KMS-11 (cell line): ENCODE results near the gene GABARAPL2.
"Not testable (repeated sequence)": the region's sequence is repeated elsewhere in the genome, so short reads cannot be mapped to it uniquely, and the experiment has no call there.

ENCODE experiments used
- H2AFZ ChIP-seq: fragments of 200-600 bp; sonication (generic); 2 replicates; pipeline ENCODE4 v1.6.1; 2016; ENCODE audit warnings: antibody characterized with exemption, mixed run types, low read depth
- H3K27ac ChIP-seq: fragments of 200-600 bp; sonication (generic); 2 replicates; pipeline ENCODE4 v1.6.1; 2016; ENCODE audit warnings: mild to moderate bottlenecking, mixed run types
- H3K27me3 ChIP-seq: fragments of 200-600 bp; sonication (generic); 2 replicates; pipeline ENCODE4 v1.6.1; 2017; ENCODE audit warnings: mild to moderate bottlenecking, low read depth, mixed run types, moderate library complexity; ENCODE audit not compliant: insufficient read depth
- H3K36me3 ChIP-seq: fragments of 200-600 bp; sonication (generic); 2 replicates; pipeline ENCODE4 v1.6.1; 2017; ENCODE audit warnings: mild to moderate bottlenecking, mixed run types; ENCODE audit not compliant: insufficient read depth
- H3K4me1 ChIP-seq: fragments of 200-600 bp; sonication (generic); 2 replicates; pipeline ENCODE4 v1.6.1; 2016; ENCODE audit warnings: mild to moderate bottlenecking, low read depth, mixed run types; ENCODE audit not compliant: poor library complexity, severe bottlenecking
- H3K4me2 ChIP-seq: fragments of 200-600 bp; sonication (generic); 2 replicates; pipeline ENCODE4 v1.7.0; 2016; ENCODE audit warnings: mild to moderate bottlenecking, mixed run types
- H3K4me3 ChIP-seq: fragments of 200-600 bp; sonication (generic); IDR thresholded peaks from 2 replicates; pipeline ENCODE4 v1.6.1; 2017; ENCODE audit warnings: low read depth, low read length, mixed read lengths; ENCODE audit not compliant: insufficient read depth
- H3K79me2 ChIP-seq: fragments of 200-600 bp; sonication (generic); 2 replicates; pipeline ENCODE4 v1.6.1; 2016; ENCODE audit warnings: low read depth, mixed run types; ENCODE audit not compliant: insufficient read depth
- H3K9ac ChIP-seq: fragments of 200-600 bp; sonication (generic); 2 replicates; pipeline ENCODE4 v1.6.1; 2016; ENCODE audit warnings: mild to moderate bottlenecking, mixed run types
- H4K20me1 ChIP-seq: fragments of 200-600 bp; sonication (generic); 2 replicates; pipeline ENCODE4 v1.6.1; 2016; ENCODE audit warnings: mild to moderate bottlenecking, mixed run types; ENCODE audit not compliant: insufficient read depth
- CTCF ChIP-seq: fragments of 200-600 bp; sonication (generic); conservative IDR thresholded peaks from 2 replicates; pipeline ENCODE4 v1.6.1; 2017; ENCODE audit warnings: low read depth, mild to moderate bottlenecking, antibody characterized with exemption, low read length, moderate library complexity, mixed read lengths

The GABARAPL2 gene

GRCh38 chr16:75534560-75535205 lies 31.5 kb upstream of the GABARAPL2 start:
- Histone ChIP-seq H3K9ac (no peak overlapping the region), H3K36me3 (no peaks in the 10 kb centered on the region), H3K27ac (no peak overlapping the region), H3K27me3 (no peaks in the 10 kb centered on the region), H3K4me3 (no peak overlapping the region), H3K79me2 (no peaks in the 10 kb centered on the region), H4K20me1 (no peaks in the 10 kb centered on the region), H3K4me2 (no peak overlapping the region), H2AFZ (no peak overlapping the region), H3K4me1 (no peaks in the 10 kb centered on the region)
- no peak for TF ChIP-seq CTCF

- H3K36me3 ChIP-seq, result no peaks in the 10 kb centered on the region
- H3K27me3 ChIP-seq, result no peaks in the 10 kb centered on the region
- no peak for TF ChIP-seq CTCF
- H3K79me2 ChIP-seq, result no peaks in the 10 kb centered on the region
- no peak overlapping the region for H3K4me3 ChIP-seq
- H3K4me2 ChIP-seq, result no peak overlapping the region
- no peak overlapping the region for H3K27ac ChIP-seq
- H4K20me1 ChIP-seq, result no peaks in the 10 kb centered on the region
- no peak overlapping the region for H3K9ac ChIP-seq
- no peaks in the 10 kb centered on the region for H3K4me1 ChIP-seq
- H2AFZ ChIP-seq, result no peak overlapping the region
Observed at GRCh38 chr16:75535211-75535843, 30.9 kb upstream of the GABARAPL2 start.

GRCh38 chr16:75535901-75536300 lies 30.3 kb upstream of the GABARAPL2 start, which contains the start of gene CHST5:
Gene CHST5 (minus strand): TSS chr16:75536108. CDS start chr16:75530384, 5,724 bp downstream.
- no peak for TF ChIP-seq CTCF
- Histone ChIP-seq H3K27ac (no peak within 1 kb of the TSS), H2AFZ (no peak within 1 kb of the TSS), H3K36me3 (no peaks in the 10 kb centered on the region), H3K4me3 (no peak within 1 kb of the TSS), H3K9ac (no peak within 1 kb of the TSS), H4K20me1 (no peaks in the 10 kb centered on the region), H3K4me2 (no peak within 1 kb of the TSS), H3K27me3 (no peaks in the 10 kb centered on the region), H3K79me2 (no peaks in the 10 kb centered on the region), H3K4me1 (no peaks in the 10 kb centered on the region)

DNA sequence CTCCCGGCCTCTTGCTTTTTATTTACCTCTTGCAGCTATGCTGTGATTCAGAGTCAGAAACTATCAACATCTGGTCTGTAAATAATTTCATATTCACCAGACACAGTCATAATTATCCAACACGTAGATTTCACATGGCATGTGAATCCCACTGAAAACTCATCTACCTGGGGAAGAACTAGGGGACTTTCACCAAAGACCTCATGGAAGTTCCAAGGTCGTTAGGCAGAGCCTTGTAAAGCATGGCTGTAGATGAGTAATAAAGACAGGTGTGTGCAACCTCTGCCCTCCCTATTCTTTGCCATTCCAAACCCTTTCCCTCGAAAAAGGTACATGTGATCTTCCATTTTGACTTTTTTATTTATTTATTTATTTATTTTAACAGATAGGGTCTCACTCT lies 28.4 kb upstream of the GABARAPL2 start:
- TF ChIP-seq CTCF, result no peak
- no peak overlapping the region for H3K27ac ChIP-seq
- no peaks in the 10 kb centered on the region for H3K36me3 ChIP-seq
- H3K9ac ChIP-seq, result no peak overlapping the region
- no peak overlapping the region for H3K4me2 ChIP-seq
- no peaks in the 10 kb centered on the region for H4K20me1 ChIP-seq
- no peaks in the 10 kb centered on the region for H3K27me3 ChIP-seq
- no peak overlapping the region for H2AFZ ChIP-seq
- H3K4me1 ChIP-seq, result no peaks in the 10 kb centered on the region
- H3K79me2 ChIP-seq, result no peaks in the 10 kb centered on the region
- H3K4me3 ChIP-seq, result no peak overlapping the region

DNA sequence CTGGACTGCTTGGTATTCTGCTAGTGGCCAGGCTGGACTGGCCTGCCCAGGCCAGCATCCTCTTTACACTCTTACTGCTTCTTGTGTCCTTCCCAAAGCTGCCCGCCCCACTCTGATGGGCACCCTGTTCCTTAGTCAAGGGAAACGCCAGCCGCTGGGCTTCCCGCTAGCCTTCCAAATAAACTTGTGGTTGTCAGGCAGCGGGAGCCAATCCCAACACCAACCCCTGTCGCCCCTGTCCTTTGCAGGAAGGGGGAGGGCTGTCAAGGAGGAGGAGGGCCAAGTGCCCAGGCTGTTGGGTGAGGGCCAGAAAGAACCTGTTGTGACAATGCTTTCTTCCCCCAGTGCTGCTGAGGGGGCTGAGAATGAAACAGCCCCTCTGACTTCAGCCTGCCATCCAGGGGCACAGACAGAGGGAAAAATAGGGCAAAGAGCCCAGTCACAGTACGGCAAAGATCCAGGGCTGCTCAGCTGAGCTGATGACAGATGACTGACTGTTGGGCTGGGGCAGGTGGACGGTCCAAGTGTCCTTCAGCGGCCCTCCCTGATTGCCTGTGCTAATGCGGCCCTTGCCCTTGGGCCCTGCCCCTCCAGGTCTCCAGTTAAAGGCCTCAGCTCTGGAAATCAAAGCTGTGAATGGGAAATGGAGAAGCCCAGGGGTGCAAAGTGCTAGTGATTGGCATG lies 27.2 kb upstream of the GABARAPL2 start:
- H3K79me2 ChIP-seq, H3K27ac ChIP-seq, H3K36me3 ChIP-seq, H3K4me1 ChIP-seq, H3K4me2 ChIP-seq, H3K4me3 ChIP-seq, H3K9ac ChIP-seq, H4K20me1 ChIP-seq, H3K27me3 ChIP-seq, H2AFZ ChIP-seq: not testable (repeated sequence)
